GM18505 (cell line): ENCODE results near the gene WFS1.

Experiments
- ATAC-seq: cut with Tn5 transposase; IDR thresholded peaks from one replicate; pipeline ENCODE4 v1.9.1; 2021; ENCODE audit not compliant: unreplicated experiment
- POLR2A ChIP-seq: IDR thresholded peaks from 4 replicates; pipeline ENCODE4 v1.6.1; 2011; ENCODE audit warnings: borderline replicate concordance; ENCODE audit not compliant: insufficient read depth, insufficient read length; ENCODE audit errors: extremely low read depth

The WFS1 gene

GRCh38 chr4:6345866-6346265, 76.2 kb downstream of the WFS1 start:
- ATAC-seq, result no peak
- TF ChIP-seq POLR2A, result no peak

GRCh38 chr4:6346373-6347110, 76.9 kb downstream of the WFS1 start:
- TF ChIP-seq POLR2A, result no peak
- no peak for ATAC-seq

- no peak for TF ChIP-seq POLR2A
- ATAC-seq, result no peak
Observed at GRCh38 chr4:6347511-6348045, 77.9 kb downstream of the WFS1 start.

GRCh38 chr4:6348408-6348807, 78.8 kb downstream of the WFS1 start:
- no peak for TF ChIP-seq POLR2A
- no peak for ATAC-seq

- no peak for ATAC-seq
- no peak for TF ChIP-seq POLR2A
Observed at GRCh38 chr4:6349896-6350603, 80.4 kb downstream of the WFS1 start.

GRCh38 chr4:6350646-6351045, 81.0 kb downstream of the WFS1 start:
- TF ChIP-seq POLR2A, result no peak
- no peak for ATAC-seq

GRCh38 chr4:6351246-6352000, 81.8 kb downstream of the WFS1 start:
- TF ChIP-seq POLR2A, result no peak
- ATAC-seq, result no peak

- no peak for ATAC-seq
- no peak for TF ChIP-seq POLR2A
Observed at GRCh38 chr4:6352031-6352692, 82.5 kb downstream of the WFS1 start.
